Suprapubic skin (tissue), 4 donors: ENCODE data around the gene FRMD4B.

Source experiments
- POLR2A ChIP-seq, 2 donors: fragments of 450-650 bp; IDR thresholded peaks; one replicate each; pipeline ENCODE4 v1.6.1; 2017; ENCODE audit warnings: antibody characterized with exemption in 2 of 2, mild to moderate bottlenecking in 2 of 2, moderate library complexity in 2 of 2
- POLR2AphosphoS5 ChIP-seq, 3 donors: sonication (generic); formaldehyde crosslinking; IDR thresholded peaks; one replicate each; pipeline ENCODE4 v1.6.1; 2017; ENCODE audit warnings: antibody characterized with exemption in 3 of 3
- TF ChIP-seq, protein P1 (sequence below), 2 donors: fragments of 200-600 bp in 1 of 2; fragments of 450-650 bp in 1 of 2; sonication (generic) in 1 of 2; IDR thresholded peaks; one replicate each; pipeline ENCODE4 v1.5.1; 2016 to 2019; ENCODE audit warnings: antibody characterized with exemption in 2 of 2, mild to moderate bottlenecking in 1 of 2, moderate library complexity in 1 of 2

DNA sequence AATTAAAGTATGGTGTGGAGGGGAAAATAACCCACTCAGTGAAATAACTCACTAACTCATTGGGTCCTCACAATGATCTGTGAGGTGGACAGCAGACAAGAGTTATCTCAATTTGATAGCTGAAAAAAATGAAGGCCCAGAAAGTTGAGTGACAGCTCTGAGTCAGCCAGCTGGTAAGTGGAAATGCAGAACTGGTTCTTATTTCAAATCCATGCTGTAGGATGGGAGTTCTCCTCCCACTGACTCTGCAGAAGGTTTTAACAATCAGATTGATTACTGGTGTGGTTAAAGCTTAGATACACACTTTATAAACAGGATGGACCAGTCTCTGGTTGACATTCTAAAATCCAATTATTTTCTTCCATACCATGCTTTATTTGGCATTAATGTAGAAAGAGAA, 176.5 kb downstream of the FRMD4B start:
- TF ChIP-seq, protein P1, sequence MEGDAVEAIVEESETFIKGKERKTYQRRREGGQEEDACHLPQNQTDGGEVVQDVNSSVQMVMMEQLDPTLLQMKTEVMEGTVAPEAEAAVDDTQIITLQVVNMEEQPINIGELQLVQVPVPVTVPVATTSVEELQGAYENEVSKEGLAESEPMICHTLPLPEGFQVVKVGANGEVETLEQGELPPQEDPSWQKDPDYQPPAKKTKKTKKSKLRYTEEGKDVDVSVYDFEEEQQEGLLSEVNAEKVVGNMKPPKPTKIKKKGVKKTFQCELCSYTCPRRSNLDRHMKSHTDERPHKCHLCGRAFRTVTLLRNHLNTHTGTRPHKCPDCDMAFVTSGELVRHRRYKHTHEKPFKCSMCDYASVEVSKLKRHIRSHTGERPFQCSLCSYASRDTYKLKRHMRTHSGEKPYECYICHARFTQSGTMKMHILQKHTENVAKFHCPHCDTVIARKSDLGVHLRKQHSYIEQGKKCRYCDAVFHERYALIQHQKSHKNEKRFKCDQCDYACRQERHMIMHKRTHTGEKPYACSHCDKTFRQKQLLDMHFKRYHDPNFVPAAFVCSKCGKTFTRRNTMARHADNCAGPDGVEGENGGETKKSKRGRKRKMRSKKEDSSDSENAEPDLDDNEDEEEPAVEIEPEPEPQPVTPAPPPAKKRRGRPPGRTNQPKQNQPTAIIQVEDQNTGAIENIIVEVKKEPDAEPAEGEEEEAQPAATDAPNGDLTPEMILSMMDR (IDR thresholded peaks at IDR 0.05) = no peak
- no peak for TF ChIP-seq POLR2A (IDR thresholded peaks at IDR 0.05)
- TF ChIP-seq POLR2AphosphoS5 (IDR thresholded peaks at IDR 0.05) = no peak
